ENCODE measurements around the gene CST4.
"Not testable (repeated sequence)": the region's sequence is repeated elsewhere in the genome, so short reads cannot be mapped to it uniquely, and the experiment has no call there.

CST4 gene

DNA sequence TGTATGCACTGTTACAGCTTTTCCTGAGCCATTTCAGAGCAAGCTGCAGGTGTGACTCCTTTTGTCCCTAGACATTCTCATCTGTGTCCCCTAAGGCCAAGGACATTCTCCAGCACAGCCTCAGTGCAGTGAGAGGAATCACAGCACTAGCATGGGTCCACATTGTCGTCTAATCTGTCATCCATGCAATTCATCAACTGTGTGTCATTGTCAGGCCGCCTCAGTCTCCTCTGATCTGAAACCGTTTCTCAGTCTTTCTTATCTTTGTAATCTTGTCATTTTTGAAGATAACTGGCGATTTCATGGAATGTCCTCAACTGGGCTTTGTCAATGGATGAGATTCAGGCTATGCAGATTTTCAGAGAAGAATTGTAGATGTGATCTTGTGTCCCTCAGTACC lies 24.8 kb downstream of the CST4 start:
- not testable (repeated sequence) for H3K4me3 ChIP-seq (ENCODE audit: insufficient read depth, low read depth, low read length); H3K36me3 ChIP-seq (ENCODE audit: control insufficient read depth, insufficient read depth, low read length); H3K9me3 ChIP-seq (ENCODE audit: control insufficient read depth, low read length); H3K4me1 ChIP-seq (ENCODE audit: control insufficient read depth, insufficient read depth, low read length); H3K27me3 ChIP-seq (ENCODE audit: control insufficient read depth, insufficient read depth, low read length, poor library complexity, severe bottlenecking); H3K27ac ChIP-seq (ENCODE audit: insufficient read depth, low read depth, low read length, poor library complexity, severe bottlenecking)
- 79 to 80% methylated on average over 4 of the region's 4 CpGs for WGBS, 2 experiments

DNA sequence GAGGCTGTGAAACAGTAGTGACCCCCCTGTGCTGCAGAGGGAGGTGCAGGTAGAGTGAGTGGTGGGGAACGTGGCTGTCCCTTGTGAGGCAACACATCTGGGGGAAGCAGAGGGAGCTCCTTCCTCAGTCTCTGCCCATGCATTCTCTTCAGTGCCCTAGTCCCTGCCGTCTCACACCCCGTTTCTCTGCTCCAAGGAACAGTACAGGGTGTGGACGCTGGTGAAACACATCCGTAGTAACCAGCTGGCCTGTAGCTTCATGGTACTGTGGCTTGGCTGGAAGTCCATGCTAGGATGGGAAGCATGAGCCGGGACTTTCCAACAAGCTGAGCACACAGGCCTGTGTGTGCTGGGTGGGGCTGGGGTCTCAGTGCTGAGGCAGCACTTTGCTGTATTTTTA lies 25.7 kb downstream of the CST4 start:
- Histone ChIP-seq H3K27me3 (ENCODE audit: control insufficient read depth, insufficient read depth, low read length, poor library complexity, severe bottlenecking) (no peaks in the 10 kb centered on the region), H3K4me3 (ENCODE audit: insufficient read depth, low read depth, low read length) (no peak overlapping the region), H3K4me1 (ENCODE audit: control insufficient read depth, insufficient read depth, low read length) (no peaks in the 10 kb centered on the region), H3K27ac (ENCODE audit: insufficient read depth, low read depth, low read length, poor library complexity, severe bottlenecking) (no peak overlapping the region), H3K36me3 (ENCODE audit: control insufficient read depth, insufficient read depth, low read length) (no peaks in the 10 kb centered on the region), H3K9me3 (ENCODE audit: control insufficient read depth, low read length) (no peaks in the 10 kb centered on the region)
- 92 to 97% methylated on average over 6 of the region's 6 CpGs for WGBS, 2 experiments

DNA sequence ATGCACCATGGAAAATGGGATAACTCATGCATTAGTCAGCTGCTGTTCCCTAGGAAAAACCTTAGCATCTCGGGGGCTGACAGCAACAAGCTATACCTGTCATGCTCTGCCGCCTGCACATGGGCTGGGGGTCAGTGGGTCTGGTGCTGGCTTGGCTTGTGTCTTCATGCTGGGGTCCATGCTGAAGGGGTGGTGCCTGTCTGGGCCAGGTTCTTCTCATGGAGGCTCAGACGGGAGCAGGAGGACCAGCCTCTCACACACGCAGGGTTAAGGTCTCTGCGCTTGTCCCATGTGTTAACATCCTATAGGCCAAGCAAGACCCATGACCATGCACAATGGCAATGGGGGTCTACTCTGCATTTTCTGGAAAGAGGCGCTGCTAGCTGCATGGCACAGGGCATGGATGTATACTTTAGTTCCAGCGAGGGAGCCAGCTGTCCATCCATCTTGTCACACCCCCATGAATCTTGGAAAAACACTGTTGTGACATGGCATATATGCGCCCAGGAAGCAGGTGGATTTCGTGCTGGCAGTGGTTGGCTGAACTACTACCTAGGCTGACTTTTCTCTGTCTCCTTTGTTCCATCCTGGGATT lies 26.5 kb downstream of the CST4 start:
- Histone ChIP-seq H3K27me3 (ENCODE audit: control insufficient read depth, insufficient read depth, low read length, poor library complexity, severe bottlenecking) (no peaks in the 10 kb centered on the region), H3K36me3 (ENCODE audit: control insufficient read depth, insufficient read depth, low read length) (no peaks in the 10 kb centered on the region), H3K9me3 (ENCODE audit: control insufficient read depth, low read length) (no peaks in the 10 kb centered on the region), H3K4me3 (ENCODE audit: insufficient read depth, low read depth, low read length) (no peak overlapping the region), H3K4me1 (ENCODE audit: control insufficient read depth, insufficient read depth, low read length) (no peaks in the 10 kb centered on the region), H3K27ac (ENCODE audit: insufficient read depth, low read depth, low read length, poor library complexity, severe bottlenecking) (no peak overlapping the region)
- 95% methylated on average over 9 of the region's 9 CpGs for WGBS, 2 experiments

DNA sequence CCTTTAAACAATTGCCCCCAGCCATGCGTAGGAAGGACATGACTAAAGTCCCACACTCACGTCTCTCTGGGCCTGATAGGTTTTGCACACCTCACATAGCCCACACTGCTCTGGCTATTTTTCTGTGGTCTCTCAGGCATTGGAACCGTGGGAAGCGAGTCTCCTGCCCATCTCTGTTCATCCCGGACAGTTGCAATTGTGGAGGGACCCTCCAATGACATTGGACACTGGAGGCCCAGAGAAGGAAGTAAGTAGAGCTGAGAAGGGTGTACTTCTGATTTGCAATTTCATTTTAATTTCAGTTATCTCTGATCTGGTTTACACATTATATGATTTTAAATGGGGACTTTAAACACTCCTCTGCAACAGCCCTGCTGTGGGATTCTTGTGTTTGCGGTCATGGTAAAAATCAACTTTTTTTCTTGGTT lies 27.8 kb downstream of the CST4 start:
- Histone ChIP-seq H3K9me3 (ENCODE audit: control insufficient read depth, low read length) (no peaks in the 10 kb centered on the region), H3K36me3 (ENCODE audit: control insufficient read depth, insufficient read depth, low read length) (no peaks in the 10 kb centered on the region), H3K4me3 (ENCODE audit: insufficient read depth, low read depth, low read length) (no peak overlapping the region), H3K27me3 (ENCODE audit: control insufficient read depth, insufficient read depth, low read length, poor library complexity, severe bottlenecking) (no peaks in the 10 kb centered on the region), H3K27ac (ENCODE audit: insufficient read depth, low read depth, low read length, poor library complexity, severe bottlenecking) (no peak overlapping the region), H3K4me1 (ENCODE audit: control insufficient read depth, insufficient read depth, low read length) (no peaks in the 10 kb centered on the region)
- WGBS, 2 experiments = 77 to 79% methylated on average over 6 of the region's 6 CpGs

DNA sequence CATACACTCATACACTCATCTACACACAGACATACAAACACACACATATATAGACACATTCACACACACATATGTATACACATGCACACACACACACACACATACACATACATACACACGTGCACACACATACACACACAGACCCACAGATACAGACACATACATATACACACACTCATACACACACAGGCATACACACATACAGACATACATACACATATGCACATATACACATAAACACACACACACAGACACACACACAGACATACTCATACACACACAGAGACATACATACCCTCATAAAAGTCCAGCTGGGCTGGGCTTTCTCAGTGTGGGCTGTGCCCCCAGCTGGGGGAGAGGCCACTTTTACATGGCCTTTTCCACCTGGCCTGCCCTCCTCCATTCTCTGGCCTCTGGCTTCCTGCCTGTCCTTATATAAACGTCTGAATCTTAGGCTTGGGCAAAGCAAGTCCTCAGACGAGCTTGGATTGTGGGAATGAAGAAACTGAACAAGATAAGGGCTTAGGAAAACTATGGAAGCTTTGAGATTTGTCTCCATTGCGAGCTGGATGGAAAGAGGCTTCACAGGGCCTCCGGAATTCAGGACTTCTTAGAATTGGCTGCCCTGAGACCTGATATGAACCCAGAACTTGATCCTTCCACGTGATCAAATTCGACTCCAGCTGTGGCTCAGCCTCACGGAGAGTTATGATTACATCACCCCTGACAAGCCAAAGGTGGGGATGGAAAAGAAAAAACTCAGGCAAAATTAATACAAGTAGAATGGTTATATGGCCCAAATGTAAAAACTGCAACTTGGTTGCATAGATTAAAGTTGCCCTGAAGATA lies 28.6 kb downstream of the CST4 start:
- Histone ChIP-seq H3K36me3 (ENCODE audit: control insufficient read depth, insufficient read depth, low read length) (no peaks in the 10 kb centered on the region), H3K9me3 (ENCODE audit: control insufficient read depth, low read length) (no peaks in the 10 kb centered on the region), H3K27ac (ENCODE audit: insufficient read depth, low read depth, low read length, poor library complexity, severe bottlenecking) (no peak overlapping the region), H3K4me3 (ENCODE audit: insufficient read depth, low read depth, low read length) (no peak overlapping the region), H3K27me3 (ENCODE audit: control insufficient read depth, insufficient read depth, low read length, poor library complexity, severe bottlenecking) (no peaks in the 10 kb centered on the region), H3K4me1 (ENCODE audit: control insufficient read depth, insufficient read depth, low read length) (no peaks in the 10 kb centered on the region)
- WGBS, 2 experiments = 83 to 87% methylated on average over 8 of the region's 8 CpGs

DNA sequence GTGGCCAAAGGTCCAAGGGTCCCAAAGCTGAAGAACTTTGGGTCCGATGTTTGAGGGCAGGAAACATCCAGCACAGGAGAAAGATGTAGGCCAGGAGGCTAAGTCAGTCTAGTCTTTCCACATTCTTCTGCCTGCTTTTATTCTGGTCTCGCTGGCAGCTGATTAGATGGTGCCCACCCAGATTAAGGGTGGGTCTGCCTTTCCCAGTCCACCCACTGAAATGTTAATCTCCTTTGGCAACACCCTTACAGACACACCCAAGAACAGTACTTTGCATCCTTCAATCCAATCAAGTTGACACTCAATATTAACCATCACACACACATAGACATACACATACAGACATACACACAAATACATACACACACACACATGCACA lies 29.2 kb downstream of the CST4 start:
- not testable (repeated sequence) for H3K4me3 ChIP-seq (ENCODE audit: insufficient read depth, low read depth, low read length); H3K9me3 ChIP-seq (ENCODE audit: control insufficient read depth, low read length); H3K4me1 ChIP-seq (ENCODE audit: control insufficient read depth, insufficient read depth, low read length); H3K36me3 ChIP-seq (ENCODE audit: control insufficient read depth, insufficient read depth, low read length); H3K27ac ChIP-seq (ENCODE audit: insufficient read depth, low read depth, low read length, poor library complexity, severe bottlenecking); H3K27me3 ChIP-seq (ENCODE audit: control insufficient read depth, insufficient read depth, low read length, poor library complexity, severe bottlenecking)
- WGBS, 2 experiments = 94 to 97% methylated on average over 2 of the region's 2 CpGs

DNA sequence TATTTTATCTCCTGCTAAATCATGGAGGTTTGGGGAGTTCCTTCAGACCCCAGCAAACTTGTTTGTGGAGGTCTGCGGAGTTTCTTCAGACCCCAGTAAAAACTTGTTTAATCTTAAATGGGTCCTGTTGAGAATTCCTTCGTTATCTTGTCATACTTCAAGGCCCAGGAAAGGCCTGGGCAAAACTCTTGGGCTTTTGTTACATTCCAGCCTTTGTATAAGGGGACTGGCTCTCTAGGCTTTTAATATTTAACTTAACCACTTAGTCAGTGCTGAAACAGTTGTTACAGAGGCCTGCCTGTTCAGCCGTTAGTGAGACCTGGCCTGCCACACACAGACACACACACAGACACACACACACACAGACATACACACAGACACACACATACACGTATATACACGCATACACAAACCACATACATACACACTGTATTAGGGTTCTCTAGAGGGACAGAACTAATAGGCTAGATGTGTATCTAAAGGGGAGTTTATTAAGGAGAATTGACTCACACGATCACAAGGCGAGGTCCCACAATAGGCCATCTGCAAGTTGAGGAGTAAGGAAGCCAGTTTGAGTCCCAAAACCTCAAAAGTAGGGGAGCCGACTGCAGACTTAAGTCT lies 29.7 kb downstream of the CST4 start:
- no peaks in the 10 kb centered on the region for H3K9me3 ChIP-seq (ENCODE audit: control insufficient read depth, low read length)
- no peak overlapping the region for H3K4me3 ChIP-seq (ENCODE audit: insufficient read depth, low read depth, low read length)
- H3K27ac ChIP-seq (ENCODE audit: insufficient read depth, low read depth, low read length, poor library complexity, severe bottlenecking) = no peak overlapping the region
- H3K36me3 ChIP-seq (ENCODE audit: control insufficient read depth, insufficient read depth, low read length) = no peaks in the 10 kb centered on the region
- WGBS, 2 experiments = 91 to 94% methylated on average over 6 of the region's 8 CpGs
- H3K4me1 ChIP-seq (ENCODE audit: control insufficient read depth, insufficient read depth, low read length) = no peaks in the 10 kb centered on the region
- no peaks in the 10 kb centered on the region for H3K27me3 ChIP-seq (ENCODE audit: control insufficient read depth, insufficient read depth, low read length, poor library complexity, severe bottlenecking)

DNA sequence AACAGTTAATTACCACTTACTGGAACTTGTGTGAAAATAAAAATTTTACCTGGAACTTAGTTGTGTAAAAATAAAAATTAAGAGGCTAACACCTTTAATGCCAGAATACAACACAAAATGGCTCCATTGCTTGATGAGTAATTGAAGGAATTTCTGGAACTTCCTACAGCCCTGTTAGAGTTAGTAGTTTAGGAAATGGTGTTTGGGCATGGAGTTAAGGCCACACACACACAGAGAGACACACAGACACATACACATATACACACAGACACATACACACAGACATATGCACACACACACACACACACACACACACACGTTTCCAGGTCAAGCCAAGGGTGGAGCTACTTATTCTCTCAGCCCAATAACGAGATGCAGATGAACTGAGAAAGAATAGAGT lies 30.5 kb downstream of the CST4 start:
- no peak overlapping the region for H3K27ac ChIP-seq (ENCODE audit: insufficient read depth, low read depth, low read length, poor library complexity, severe bottlenecking)
- no peaks in the 10 kb centered on the region for H3K9me3 ChIP-seq (ENCODE audit: control insufficient read depth, low read length)
- H3K4me3 ChIP-seq (ENCODE audit: insufficient read depth, low read depth, low read length) = no peak overlapping the region
- no peaks in the 10 kb centered on the region for H3K4me1 ChIP-seq (ENCODE audit: control insufficient read depth, insufficient read depth, low read length)
- H3K36me3 ChIP-seq (ENCODE audit: control insufficient read depth, insufficient read depth, low read length) = no peaks in the 10 kb centered on the region
- 85 to 89% methylated on average over 2 of the region's 2 CpGs for WGBS, 2 experiments
- H3K27me3 ChIP-seq (ENCODE audit: control insufficient read depth, insufficient read depth, low read length, poor library complexity, severe bottlenecking) = no peaks in the 10 kb centered on the region

DNA sequence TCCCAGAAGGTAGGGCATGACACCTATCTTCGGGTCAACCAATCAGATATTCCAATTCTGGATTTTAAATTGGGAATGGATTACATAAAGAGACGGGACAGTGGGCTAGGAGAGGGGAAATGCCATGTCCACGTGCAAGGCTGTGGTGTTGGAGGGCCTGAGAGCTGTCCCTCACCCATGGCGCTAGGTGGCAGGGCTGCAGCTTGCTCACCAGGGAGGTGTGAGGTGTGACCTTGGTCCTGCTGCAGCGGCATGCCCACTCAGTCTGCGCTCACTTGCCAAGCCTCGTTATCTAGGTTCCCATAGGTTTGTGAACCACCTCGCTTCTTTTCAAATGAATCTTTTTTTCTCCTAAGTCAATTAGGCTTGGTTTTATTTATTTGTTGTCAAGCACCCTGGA lies 31.6 kb downstream of the CST4 start:
- Histone ChIP-seq H3K4me1 (ENCODE audit: control insufficient read depth, insufficient read depth, low read length) (no peaks in the 10 kb centered on the region), H3K27ac (ENCODE audit: insufficient read depth, low read depth, low read length, poor library complexity, severe bottlenecking) (no peak overlapping the region), H3K27me3 (ENCODE audit: control insufficient read depth, insufficient read depth, low read length, poor library complexity, severe bottlenecking) (no peaks in the 10 kb centered on the region), H3K9me3 (ENCODE audit: control insufficient read depth, low read length) (no peaks in the 10 kb centered on the region), H3K4me3 (ENCODE audit: insufficient read depth, low read depth, low read length) (no peak overlapping the region), H3K36me3 (ENCODE audit: control insufficient read depth, insufficient read depth, low read length) (no peaks in the 10 kb centered on the region)
- WGBS, 2 experiments = 87 to 88% methylated on average over 8 of the region's 8 CpGs

DNA sequence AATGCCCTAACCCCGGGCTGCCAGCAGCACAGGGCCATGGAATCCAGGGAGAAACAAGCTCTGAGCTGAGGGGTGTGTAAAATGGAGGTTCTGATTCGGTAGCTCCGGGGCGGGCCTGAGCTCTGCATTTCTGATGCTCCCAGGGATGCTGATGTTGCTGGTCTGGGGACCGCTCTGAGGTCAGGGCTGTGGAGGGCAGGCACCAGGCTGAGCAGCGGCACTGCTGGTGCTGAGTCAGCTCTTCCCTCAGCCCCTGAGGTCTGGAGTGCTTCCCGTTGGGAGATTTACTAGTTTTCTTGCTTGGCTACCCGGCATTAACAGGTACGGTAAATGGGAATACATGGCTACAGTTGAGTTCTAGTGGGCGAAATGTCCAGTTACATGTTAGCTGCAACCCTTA lies 32.5 kb downstream of the CST4 start:
- WGBS, 2 experiments = 79 to 80% methylated on average over 10 of the region's 10 CpGs
- no peaks in the 10 kb centered on the region for H3K4me1 ChIP-seq (ENCODE audit: control insufficient read depth, insufficient read depth, low read length)

More for the DNA sequence above, 32.5 kb downstream of the CST4 start:
- no peaks in the 10 kb centered on the region for H3K36me3 ChIP-seq (ENCODE audit: control insufficient read depth, insufficient read depth, low read length)
- H3K27me3 ChIP-seq (ENCODE audit: control insufficient read depth, insufficient read depth, low read length, poor library complexity, severe bottlenecking) = no peaks in the 10 kb centered on the region
- H3K27ac ChIP-seq (ENCODE audit: insufficient read depth, low read depth, low read length, poor library complexity, severe bottlenecking) = no peak overlapping the region
- H3K9me3 ChIP-seq (ENCODE audit: control insufficient read depth, low read length) = no peaks in the 10 kb centered on the region
- H3K4me3 ChIP-seq (ENCODE audit: insufficient read depth, low read depth, low read length) = no peak overlapping the region

All from ectodermal cell (in vitro differentiated cells).